ENCODE data around the gene TMEM232.

The TMEM232 gene

GRCh38 chr5:110507972-110508371 is 218.5 kb downstream of the TMEM232 start:
- DNase-seq = no peak

GRCh38 chr5:110506378-110506777 is 220.1 kb downstream of the TMEM232 start:
- no peak for DNase-seq

GRCh38 chr5:110496276-110496675 is 230.2 kb downstream of the TMEM232 start:
- no peak for DNase-seq

- no peak for DNase-seq
Observed at GRCh38 chr5:110492446-110492845, 234.0 kb downstream of the TMEM232 start.

GRCh38 chr5:110478895-110479294 is 247.6 kb downstream of the TMEM232 start:
- DNase-seq = no peak

- DNase-seq = no peak
Observed at GRCh38 chr5:110477911-110478310, 248.6 kb downstream of the TMEM232 start.

GRCh38 chr5:110476164-110476563 is 250.3 kb downstream of the TMEM232 start:
- no peak for DNase-seq

- no peak for DNase-seq
Observed at GRCh38 chr5:110475529-110475928, 250.9 kb downstream of the TMEM232 start.

GRCh38 chr5:110469486-110469885 is 257.0 kb downstream of the TMEM232 start:
- DNase-seq = no peak

- no peak for DNase-seq
Observed at GRCh38 chr5:110463106-110463505, 263.4 kb downstream of the TMEM232 start.

GRCh38 chr5:110460837-110461236 is 265.6 kb downstream of the TMEM232 start:
- DNase-seq = no peak

GRCh38 chr5:110458313-110458712 is 268.2 kb downstream of the TMEM232 start:
- no peak for DNase-seq

GRCh38 chr5:110442856-110443255 is 283.6 kb downstream of the TMEM232 start:
- DNase-seq = no peak

GRCh38 chr5:110441035-110441434 is 285.4 kb downstream of the TMEM232 start:
- DNase-seq = no peak

GRCh38 chr5:110440058-110440457 is 286.4 kb downstream of the TMEM232 start:
- no peak for DNase-seq

GRCh38 chr5:110439296-110439695 is 287.2 kb downstream of the TMEM232 start:
- no peak for DNase-seq

GRCh38 chr5:110435207-110435606 is 291.3 kb downstream of the TMEM232 start:
- no peak for DNase-seq

GRCh38 chr5:110431603-110432002 is 294.9 kb downstream of the TMEM232 start:
- no peak for DNase-seq

- DNase-seq = no peak
Observed at GRCh38 chr5:110414360-110414759, 312.1 kb downstream of the TMEM232 start.

- no peak for DNase-seq
Observed at GRCh38 chr5:110413856-110414255, 312.6 kb downstream of the TMEM232 start.

- DNase-seq = no peak
Observed at GRCh38 chr5:110409571-110409970, 316.9 kb downstream of the TMEM232 start.

GRCh38 chr5:110402562-110402961 is 323.9 kb downstream of the TMEM232 start:
- DNase-seq = no peak

- DNase-seq = no peak
Observed at GRCh38 chr5:110401881-110402280, 324.6 kb downstream of the TMEM232 start.

- no peak for DNase-seq
Observed at GRCh38 chr5:110398951-110399350, 327.5 kb downstream of the TMEM232 start.

- no peak for DNase-seq
Observed at GRCh38 chr5:110397281-110397680, 329.2 kb downstream of the TMEM232 start.

GRCh38 chr5:110386782-110387181 is 339.7 kb downstream of the TMEM232 start:
- no peak for DNase-seq

All from activated CD4-positive, alpha-beta T cell treated with anti-CD3 and anti-CD28 coated beads, Interleukin-2, amount 50 U/mL, for 48 hours (primary cell).